Osteocyte (in vitro differentiated cells): Measurements from ENCODE around the gene PACSIN2. TPM values are rescaled to one million over a fixed set of nuclear protein-coding genes. Genes with fewer than 3 reads are reported as not detected.

Experiments used
- DNase-seq: peaks from one replicate; pipeline ENCODE4 v3.0.0; 2021; ENCODE audit warnings: mixed read lengths; ENCODE audit not compliant: unreplicated experiment; ENCODE audit errors: extremely low spot score
- H3K27ac Mint-ChIP-seq: one replicate; pipeline ENCODE4 v1.8.0; 2021; ENCODE audit warnings: mild to moderate bottlenecking, mixed read lengths; ENCODE audit not compliant: unreplicated experiment
- H3K27me3 Mint-ChIP-seq: one replicate; pipeline ENCODE4 v1.8.0; 2021; ENCODE audit warnings: mixed read lengths; ENCODE audit not compliant: unreplicated experiment
- H3K36me3 Mint-ChIP-seq: one replicate; pipeline ENCODE4 v1.8.0; 2021; ENCODE audit warnings: mixed read lengths; ENCODE audit not compliant: unreplicated experiment
- H3K4me1 Mint-ChIP-seq: one replicate; pipeline ENCODE4 v1.8.0; 2021; ENCODE audit warnings: mixed read lengths; ENCODE audit not compliant: unreplicated experiment
- H3K4me3 Mint-ChIP-seq: one replicate; pipeline ENCODE4 v1.8.0; 2021; ENCODE audit warnings: mild to moderate bottlenecking, moderate library complexity, mixed read lengths; ENCODE audit not compliant: unreplicated experiment
- H3K9me3 Mint-ChIP-seq: one replicate; pipeline ENCODE4 v1.8.0; 2021; ENCODE audit warnings: mixed read lengths; ENCODE audit not compliant: unreplicated experiment
- total RNA-seq: library from RNA; stranded (reverse); gene quantifications from 2 replicates; pipeline ENCODE4 v1.2.1, GENCODE V29; 2021
- TF ChIP-seq, protein P1 (sequence below): fragments of 200-600 bp; sonication (generic); IDR thresholded peaks from 2 replicates; pipeline ENCODE4 v1.5.0; 2021; ENCODE audit warnings: antibody characterized with exemption, mild to moderate bottlenecking, moderate library complexity

The PACSIN2 gene
- total RNA-seq, 1 donor from 2014 or later: 51.7 TPM

DNA sequence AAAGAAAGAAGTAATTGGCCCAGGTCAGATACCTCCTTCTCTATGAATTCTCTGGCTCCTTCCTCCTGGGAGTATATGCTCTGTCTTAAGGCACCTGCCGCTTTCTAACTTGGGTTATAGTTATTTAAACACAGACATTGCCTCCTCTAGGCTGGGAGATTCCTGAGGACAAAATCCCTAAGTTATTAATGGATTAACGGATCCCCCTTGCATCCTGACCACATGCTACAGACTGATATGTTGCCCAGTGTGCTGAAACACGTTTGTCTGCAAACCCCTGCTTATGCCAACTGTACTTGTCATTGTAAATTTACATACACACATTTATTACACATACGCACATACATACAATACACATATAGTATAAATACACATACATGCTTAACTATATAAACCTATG lies 35.3 kb downstream of the PACSIN2 start:
- Mint-ChIP-seq H3K27ac (no peak overlapping the region), H3K9me3 (no peaks in the 10 kb centered on the region), H3K4me1 (peaks cover 21% of the 10 kb centered on the region), H3K4me3 (no peak overlapping the region), H3K36me3 (peaks cover 2% of the 10 kb centered on the region), H3K27me3 (no peaks in the 10 kb centered on the region)
- no peak for DNase-seq
- TF ChIP-seq, protein P1, sequence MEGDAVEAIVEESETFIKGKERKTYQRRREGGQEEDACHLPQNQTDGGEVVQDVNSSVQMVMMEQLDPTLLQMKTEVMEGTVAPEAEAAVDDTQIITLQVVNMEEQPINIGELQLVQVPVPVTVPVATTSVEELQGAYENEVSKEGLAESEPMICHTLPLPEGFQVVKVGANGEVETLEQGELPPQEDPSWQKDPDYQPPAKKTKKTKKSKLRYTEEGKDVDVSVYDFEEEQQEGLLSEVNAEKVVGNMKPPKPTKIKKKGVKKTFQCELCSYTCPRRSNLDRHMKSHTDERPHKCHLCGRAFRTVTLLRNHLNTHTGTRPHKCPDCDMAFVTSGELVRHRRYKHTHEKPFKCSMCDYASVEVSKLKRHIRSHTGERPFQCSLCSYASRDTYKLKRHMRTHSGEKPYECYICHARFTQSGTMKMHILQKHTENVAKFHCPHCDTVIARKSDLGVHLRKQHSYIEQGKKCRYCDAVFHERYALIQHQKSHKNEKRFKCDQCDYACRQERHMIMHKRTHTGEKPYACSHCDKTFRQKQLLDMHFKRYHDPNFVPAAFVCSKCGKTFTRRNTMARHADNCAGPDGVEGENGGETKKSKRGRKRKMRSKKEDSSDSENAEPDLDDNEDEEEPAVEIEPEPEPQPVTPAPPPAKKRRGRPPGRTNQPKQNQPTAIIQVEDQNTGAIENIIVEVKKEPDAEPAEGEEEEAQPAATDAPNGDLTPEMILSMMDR: no peak

- H3K4me1 Mint-ChIP-seq: peaks cover 20% of the 10 kb centered on the region
- no peaks in the 10 kb centered on the region for H3K27me3 Mint-ChIP-seq
- no peaks in the 10 kb centered on the region for H3K9me3 Mint-ChIP-seq
- H3K4me3 Mint-ChIP-seq: no peak overlapping the region
- TF ChIP-seq, protein P1: no peak
- H3K36me3 Mint-ChIP-seq: peaks cover 2% of the 10 kb centered on the region
- H3K27ac Mint-ChIP-seq: peak overlapping the region; percentile 37
- no peak for DNase-seq
These were observed 36.4 kb downstream of the PACSIN2 start for GRCh38 chr22:42978453-42979103.

- Mint-ChIP-seq H3K36me3 (peaks cover 2% of the 10 kb centered on the region), H3K27ac (no peak overlapping the region), H3K9me3 (no peaks in the 10 kb centered on the region), H3K4me1 (peaks cover 20% of the 10 kb centered on the region), H3K27me3 (no peaks in the 10 kb centered on the region), H3K4me3 (no peak overlapping the region)
- no peak for DNase-seq
- TF ChIP-seq, protein P1: no peak
These were observed 37.4 kb downstream of the PACSIN2 start for GRCh38 chr22:42977569-42977968.

- Mint-ChIP-seq H3K4me3 (no peak overlapping the region), H3K36me3 (peaks cover 2% of the 10 kb centered on the region), H3K4me1 (peaks cover 24% of the 10 kb centered on the region), H3K27ac (no peak overlapping the region), H3K27me3 (no peaks in the 10 kb centered on the region), H3K9me3 (no peaks in the 10 kb centered on the region)
- no peak for DNase-seq
- TF ChIP-seq, protein P1: no peak
These were observed 38.6 kb downstream of the PACSIN2 start for GRCh38 chr22:42976217-42976933.

DNA sequence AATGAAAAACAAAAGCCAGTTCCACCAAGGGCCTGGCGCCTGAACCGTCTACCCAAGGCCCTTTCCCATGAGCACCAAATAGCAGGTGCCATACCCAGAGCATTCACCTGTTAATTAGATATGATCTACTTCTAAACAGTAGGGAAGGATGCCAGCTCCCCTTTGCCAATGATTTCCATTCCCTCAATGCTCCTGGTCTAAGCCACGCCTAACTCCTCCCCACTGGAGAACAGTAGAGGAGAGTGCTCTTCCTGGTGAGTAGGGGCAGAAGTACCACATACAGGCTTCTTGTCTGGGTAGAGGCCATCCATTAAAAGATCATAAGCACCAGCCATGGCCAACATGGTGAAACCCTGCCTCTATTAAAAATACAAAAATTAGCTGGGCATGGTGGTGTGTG lies 40.7 kb downstream of the PACSIN2 start:
- no peak for DNase-seq
- H3K4me1 Mint-ChIP-seq: peaks cover 28% of the 10 kb centered on the region
- H3K4me3 Mint-ChIP-seq: no peak overlapping the region
- H3K9me3 Mint-ChIP-seq: no peaks in the 10 kb centered on the region
- H3K27ac Mint-ChIP-seq: no peak overlapping the region
- H3K27me3 Mint-ChIP-seq: no peaks in the 10 kb centered on the region
- peaks cover 2% of the 10 kb centered on the region for H3K36me3 Mint-ChIP-seq
- TF ChIP-seq, protein P1: no peak
